ENCODE data around the gene ATCAY. TPM values are rescaled to one million over a fixed set of nuclear protein-coding genes. Genes with fewer than 3 reads are reported as not detected.

The ATCAY gene
- total RNA-seq, 1 experiment from 2014 or later = not detected

GRCh38 chr19:3976495-3977241 lies 96.2 kb downstream of the ATCAY start:
- no peak overlapping the region for H3K27ac ChIP-seq
- DNase-seq = no peak
- H3K4me3 ChIP-seq = no peak overlapping the region
- no peaks in the 10 kb centered on the region for H3K27me3 ChIP-seq
- H3K4me1 ChIP-seq = no peaks in the 10 kb centered on the region
- no peaks in the 10 kb centered on the region for H3K9me3 ChIP-seq (replicated peaks)
- peaks cover 67% of the 10 kb centered on the region for H3K36me3 ChIP-seq

Other genes with a start within 250 kb of the ATCAY start
- gene PIP5K1C, start 180.2 kb upstream of the ATCAY start, total RNA-seq (2014; rRNA removed; shearing (Covaris generic)) = 11.8 and 12.2 TPM in 2 replicates
- gene TJP3, start 172.3 kb upstream of the ATCAY start, total RNA-seq (2014; rRNA removed; shearing (Covaris generic)) = not detected in 2 replicates
- 15.0 and 15.2 TPM in 2 replicates for gene APBA3, start 119.0 kb upstream of the ATCAY start, total RNA-seq (2014; rRNA removed; shearing (Covaris generic))
- 23.9 and 29.4 TPM in 2 replicates for gene MRPL54, start 118.0 kb upstream of the ATCAY start, total RNA-seq (2014; rRNA removed; shearing (Covaris generic))
- gene RAX2, start 108.5 kb upstream of the ATCAY start, total RNA-seq (2014; rRNA removed; shearing (Covaris generic)) = not detected in 2 replicates
- not detected in 2 replicates for gene MATK, start 94.3 kb upstream of the ATCAY start, total RNA-seq (2014; rRNA removed; shearing (Covaris generic))
- not detected in 2 replicates for gene ZFR2, start 11.6 kb upstream of the ATCAY start, total RNA-seq (2014; rRNA removed; shearing (Covaris generic))
- gene NMRK2, start 52.4 kb downstream of the ATCAY start, total RNA-seq (2014; rRNA removed; shearing (Covaris generic)) = 0.79 and 1.1 TPM in 2 replicates
- 39.1 and 41.9 TPM in 2 replicates for gene DAPK3, start 90.4 kb downstream of the ATCAY start, total RNA-seq (2014; rRNA removed; shearing (Covaris generic))
- gene EEF2, start 104.8 kb downstream of the ATCAY start, total RNA-seq (2014; rRNA removed; shearing (Covaris generic)) = 1,658 and 1,674 TPM in 2 replicates
- gene PIAS4, start 127.1 kb downstream of the ATCAY start, total RNA-seq (2014; rRNA removed; shearing (Covaris generic)) = 32.8 and 35.1 TPM in 2 replicates
- gene ZBTB7A, start 186.2 kb downstream of the ATCAY start, total RNA-seq (2014; rRNA removed; shearing (Covaris generic)) = 8.2 and 8.6 TPM in 2 replicates
- 118 and 122 TPM in 2 replicates for gene MAP2K2, start 243.4 kb downstream of the ATCAY start, total RNA-seq (2014; rRNA removed; shearing (Covaris generic))